ENCODE results near the gene PMP22.

The PMP22 gene

DNA sequence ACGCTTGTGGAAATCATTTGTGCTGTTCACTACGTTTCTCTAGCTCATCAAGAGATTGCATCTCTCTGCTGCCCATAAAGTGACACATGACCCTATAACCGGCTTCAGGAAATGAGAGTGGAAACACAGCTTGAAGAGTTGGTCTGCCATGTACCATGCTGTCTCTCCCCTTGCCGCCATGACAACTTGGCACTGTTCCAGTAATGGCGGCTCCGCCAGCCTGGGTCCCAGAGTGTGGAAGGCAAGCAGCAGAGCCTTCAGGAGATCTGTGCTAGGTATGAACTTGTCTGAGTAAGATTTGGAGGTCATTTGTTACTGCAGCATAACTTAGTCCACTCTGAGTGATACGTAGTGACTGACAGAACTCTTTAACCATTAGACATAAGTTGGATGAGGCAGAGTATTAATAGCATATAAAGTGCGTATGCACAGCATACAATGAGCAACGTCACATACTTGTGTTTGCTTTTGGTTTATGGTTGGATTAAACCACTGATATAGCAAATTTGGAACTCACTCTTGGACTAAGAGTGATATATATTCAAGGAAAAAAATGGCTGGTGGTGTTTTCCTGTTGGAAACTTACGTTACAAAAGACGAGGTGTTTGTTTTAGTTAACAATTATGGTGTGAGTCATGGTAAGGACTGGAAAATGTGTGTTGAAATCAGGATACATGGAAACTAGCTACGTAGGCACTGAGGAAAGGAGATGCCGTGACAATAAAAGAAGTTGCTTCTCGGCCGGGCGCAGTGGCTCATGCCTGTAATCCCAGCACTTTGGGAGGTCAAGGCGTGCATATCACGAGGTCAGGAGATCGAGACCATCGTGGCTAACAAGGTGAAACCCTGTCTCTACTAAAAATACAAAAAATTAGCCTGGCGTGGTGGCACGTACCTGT is 24.4 kb upstream of the PMP22 start:
- no peak for DNase-seq (ENCODE audit: low read depth)
- no peak overlapping the region for H3K4me3 ChIP-seq (ENCODE audit: low read depth, low read length)
- TF ChIP-seq CTCF (IDR thresholded peaks at IDR 0.05; ENCODE audit: control insufficient read depth, extremely low read depth, insufficient read depth) = no peak

DNA sequence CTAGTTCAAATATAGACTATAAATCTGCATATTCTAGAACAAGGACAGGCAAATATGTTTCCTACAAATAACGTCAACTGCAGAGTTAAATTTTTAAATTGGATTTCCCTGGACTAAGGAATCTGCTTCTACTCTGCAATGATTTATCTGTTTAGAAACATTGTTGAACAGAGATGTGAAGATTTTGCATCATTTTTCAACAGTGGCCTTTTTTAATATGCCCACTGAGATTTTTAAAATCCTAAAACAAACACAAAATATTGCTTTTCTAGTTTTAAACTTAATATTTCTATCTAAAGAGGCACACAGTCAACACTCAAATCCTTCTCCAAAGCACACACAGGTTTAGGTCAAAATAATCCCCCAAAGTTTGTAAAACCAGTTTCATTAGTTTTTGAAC is 23.7 kb upstream of the PMP22 start:
- no peak for DNase-seq (ENCODE audit: low read depth)
- TF ChIP-seq CTCF (IDR thresholded peaks at IDR 0.05; ENCODE audit: control insufficient read depth, extremely low read depth, insufficient read depth) = no peak
- H3K4me3 ChIP-seq (ENCODE audit: low read depth, low read length) = no peak overlapping the region

DNA sequence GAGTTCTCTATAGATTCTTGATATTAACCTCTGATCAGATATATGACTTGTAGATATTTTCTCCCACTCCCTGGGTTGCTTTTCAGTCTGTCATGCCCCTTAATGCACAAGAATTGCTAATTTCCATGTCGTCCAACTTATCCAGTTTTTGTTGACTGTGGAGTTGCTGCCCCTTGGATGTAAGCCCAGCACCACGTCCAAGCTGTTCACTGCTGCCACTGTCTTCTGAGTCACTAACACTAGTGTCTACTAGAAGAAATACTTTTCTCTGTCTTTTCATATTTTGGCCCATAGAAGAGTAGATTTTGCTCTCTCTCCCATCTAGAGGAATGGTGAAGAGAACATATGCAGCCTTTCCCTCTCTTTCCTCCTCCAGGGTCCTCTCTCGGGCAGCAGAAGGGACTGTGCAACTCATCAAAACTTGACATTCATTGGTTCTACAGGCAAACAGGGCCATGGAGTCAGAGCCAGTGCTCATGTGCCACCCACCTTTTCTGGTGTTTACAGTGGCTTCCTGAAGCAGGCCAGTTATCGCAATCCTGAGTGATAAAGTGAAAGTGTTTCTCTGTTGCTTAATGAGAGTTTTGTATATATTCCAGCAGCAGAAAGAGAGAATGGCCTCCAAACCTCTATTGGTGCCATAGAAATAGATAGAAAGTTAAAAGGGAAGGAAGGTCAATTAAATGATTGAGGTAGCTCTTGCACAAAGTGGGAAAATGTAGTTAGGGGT is 22.6 kb upstream of the PMP22 start:
- no peak for DNase-seq (ENCODE audit: low read depth)
- no peak overlapping the region for H3K4me3 ChIP-seq (ENCODE audit: low read depth, low read length)
- no peak for TF ChIP-seq CTCF (IDR thresholded peaks at IDR 0.05; ENCODE audit: control insufficient read depth, extremely low read depth, insufficient read depth)

- H3K4me3 ChIP-seq (ENCODE audit: low read depth, low read length) = no peak overlapping the region
- no peak for TF ChIP-seq CTCF (IDR thresholded peaks at IDR 0.05; ENCODE audit: control insufficient read depth, extremely low read depth, insufficient read depth)
- DNase-seq (ENCODE audit: low read depth) = no peak
These were observed 20.3 kb upstream of the PMP22 start for GRCh38 chr17:15285466-15285865.

GRCh38 chr17:15284537-15284936 is 19.4 kb upstream of the PMP22 start:
- DNase-seq (ENCODE audit: low read depth) = no peak
- no peak for TF ChIP-seq CTCF (IDR thresholded peaks at IDR 0.05; ENCODE audit: control insufficient read depth, extremely low read depth, insufficient read depth)

DNA sequence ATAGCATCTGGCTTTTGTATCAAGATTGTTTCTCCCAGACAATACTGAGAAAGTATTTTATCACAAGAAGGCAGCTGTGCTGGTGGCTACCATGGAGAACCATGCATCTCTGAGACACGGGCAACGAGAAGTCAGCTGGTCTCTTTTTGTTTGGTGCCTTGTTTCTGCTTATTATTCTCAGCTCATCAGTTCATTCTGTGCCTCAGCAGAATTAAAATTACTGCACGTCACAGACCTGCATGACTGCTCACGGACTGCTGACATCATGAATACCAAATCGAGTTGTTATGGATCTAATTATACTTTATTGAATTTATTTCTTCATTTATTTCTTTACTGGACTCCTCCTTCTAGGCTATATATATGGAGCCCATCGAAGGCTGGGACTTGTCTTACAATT is 19.0 kb upstream of the PMP22 start:
- no peak overlapping the region for H3K4me3 ChIP-seq (ENCODE audit: low read depth, low read length)
- no peak for TF ChIP-seq CTCF (IDR thresholded peaks at IDR 0.05; ENCODE audit: control insufficient read depth, extremely low read depth, insufficient read depth)
- DNase-seq (ENCODE audit: low read depth) = no peak

More at GRCh38 chr17:15284537-15284936, 19.4 kb upstream of the PMP22 start:
- no peak overlapping the region for H3K4me3 ChIP-seq (ENCODE audit: low read depth, low read length)
